Measurements from ENCODE around the gene TENT4A.

TENT4A gene

GRCh38 chr5:6743161-6743560 is 29.9 kb downstream of the TENT4A start:
- peaks cover 98% of the 10 kb centered on the region for H3K36me3 ChIP-seq (ENCODE audit: insufficient read depth, low read length)
- no peak overlapping the region for H3K4me2 ChIP-seq (ENCODE audit: insufficient read depth, low read length)
- H3K27ac ChIP-seq (ENCODE audit: low read length) = no peak overlapping the region
- H3K79me2 ChIP-seq (ENCODE audit: insufficient read depth, low read length) = peaks cover 94% of the 10 kb centered on the region
- no peak overlapping the region for H2AFZ ChIP-seq (ENCODE audit: low read depth, low read length)
- TF ChIP-seq EZH2 (IDR thresholded peaks at IDR 0.05; ENCODE audit: borderline replicate concordance, low read depth, low read length, severe bottlenecking) (no peak), CTCF (IDR thresholded peaks at IDR 0.05; ENCODE audit: borderline replicate concordance, extremely low read depth, low read length, poor library complexity, severe bottlenecking) (no peak)
- H4K20me1 ChIP-seq (ENCODE audit: insufficient read depth, low read length) = peaks cover 82% of the 10 kb centered on the region
- no peak for ATAC-seq (ENCODE audit: insufficient read depth, low read depth)
- H3K27me3 ChIP-seq (ENCODE audit: insufficient read depth, low read length, poor library complexity) = no peaks in the 10 kb centered on the region
- H3K9me3 ChIP-seq (ENCODE audit: insufficient read depth, low read length, severe bottlenecking) = no peaks in the 10 kb centered on the region
- H3K4me3 ChIP-seq (ENCODE audit: low read depth in 1 of 2, low read length in 2 of 2) = no peak overlapping the region
- H3K4me1 ChIP-seq (ENCODE audit: insufficient read depth, low read length) = no peaks in the 10 kb centered on the region
- no peak overlapping the region for H3K9ac ChIP-seq (ENCODE audit: low read depth, low read length)
- no peak for DNase-seq

GRCh38 chr5:6744841-6745705 is 31.8 kb downstream of the TENT4A start:
- Histone ChIP-seq H3K36me3 (ENCODE audit: insufficient read depth, low read length) (peaks cover 96% of the 10 kb centered on the region), H3K9ac (ENCODE audit: low read depth, low read length) (no peak overlapping the region), H3K4me2 (ENCODE audit: insufficient read depth, low read length) (no peak overlapping the region), H2AFZ (ENCODE audit: low read depth, low read length) (no peak overlapping the region), H3K79me2 (ENCODE audit: insufficient read depth, low read length) (peaks cover 87% of the 10 kb centered on the region), H3K4me3 (ENCODE audit: low read depth in 1 of 2, low read length in 2 of 2) (no peak overlapping the region), H3K4me1 (ENCODE audit: insufficient read depth, low read length) (no peaks in the 10 kb centered on the region), H3K9me3 (ENCODE audit: insufficient read depth, low read length, severe bottlenecking) (no peaks in the 10 kb centered on the region), H3K27me3 (ENCODE audit: insufficient read depth, low read length, poor library complexity) (no peaks in the 10 kb centered on the region), H3K27ac (ENCODE audit: low read length) (no peak overlapping the region), H4K20me1 (ENCODE audit: insufficient read depth, low read length) (peaks cover 82% of the 10 kb centered on the region)
- DNase-seq (no peak), ATAC-seq (ENCODE audit: insufficient read depth, low read depth) (no peak)
- TF ChIP-seq EZH2 (IDR thresholded peaks at IDR 0.05; ENCODE audit: borderline replicate concordance, low read depth, low read length, severe bottlenecking) (no peak), CTCF (IDR thresholded peaks at IDR 0.05; ENCODE audit: borderline replicate concordance, extremely low read depth, low read length, poor library complexity, severe bottlenecking) (no peak)

- peaks cover 96% of the 10 kb centered on the region for H3K36me3 ChIP-seq (ENCODE audit: insufficient read depth, low read length)
- no peak overlapping the region for H2AFZ ChIP-seq (ENCODE audit: low read depth, low read length)
- H4K20me1 ChIP-seq (ENCODE audit: insufficient read depth, low read length) = peaks cover 82% of the 10 kb centered on the region
- ATAC-seq (ENCODE audit: insufficient read depth, low read depth) = peak; percentile 71
- peak; percentile 73 for TF ChIP-seq CTCF (IDR thresholded peaks at IDR 0.05; ENCODE audit: borderline replicate concordance, extremely low read depth, low read length, poor library complexity, severe bottlenecking)
- TF ChIP-seq EZH2 (IDR thresholded peaks at IDR 0.05; ENCODE audit: borderline replicate concordance, low read depth, low read length, severe bottlenecking) = no peak
- H3K79me2 ChIP-seq (ENCODE audit: insufficient read depth, low read length) = peaks cover 84% of the 10 kb centered on the region
- no peak for DNase-seq
- H3K9ac ChIP-seq (ENCODE audit: low read depth, low read length) = no peak overlapping the region
- no peaks in the 10 kb centered on the region for H3K4me1 ChIP-seq (ENCODE audit: insufficient read depth, low read length)
- no peaks in the 10 kb centered on the region for H3K27me3 ChIP-seq (ENCODE audit: insufficient read depth, low read length, poor library complexity)
- no peak overlapping the region for H3K4me3 ChIP-seq (ENCODE audit: low read depth in 1 of 2, low read length in 2 of 2)
- H3K4me2 ChIP-seq (ENCODE audit: insufficient read depth, low read length) = no peak overlapping the region
- H3K9me3 ChIP-seq (ENCODE audit: insufficient read depth, low read length, severe bottlenecking) = no peaks in the 10 kb centered on the region
- no peak overlapping the region for H3K27ac ChIP-seq (ENCODE audit: low read length)
These were observed 32.5 kb downstream of the TENT4A start for GRCh38 chr5:6745706-6746222.

All from DND-41 (cell line).